Frontal cortex (tissue), 1 donor: ENCODE measurements around the gene DAB2IP. TPM values are rescaled to one million over a fixed set of nuclear protein-coding genes. Genes with fewer than 3 reads are reported as not detected.

Experiments
- total RNA-seq: library from RNA; depleted of rRNA; stranded (reverse); fragments of >200 nt; gene quantifications from one replicate; pipeline ENCODE4 v1.2.3, GENCODE V29; 2014

DAB2IP gene
- total RNA-seq, 1 donor from 2014 or later: 12.6 TPM

Other genes with a start within 250 kb of the DAB2IP start
- 2.4 TPM for gene GGTA1, start 151.8 kb upstream of the DAB2IP start, total RNA-seq